ENCODE results near the gene PLEKHA4.
"Not testable (repeated sequence)": the region's sequence is repeated elsewhere in the genome, so short reads cannot be mapped to it uniquely, and the experiment has no call there.

Gene PLEKHA4

DNA sequence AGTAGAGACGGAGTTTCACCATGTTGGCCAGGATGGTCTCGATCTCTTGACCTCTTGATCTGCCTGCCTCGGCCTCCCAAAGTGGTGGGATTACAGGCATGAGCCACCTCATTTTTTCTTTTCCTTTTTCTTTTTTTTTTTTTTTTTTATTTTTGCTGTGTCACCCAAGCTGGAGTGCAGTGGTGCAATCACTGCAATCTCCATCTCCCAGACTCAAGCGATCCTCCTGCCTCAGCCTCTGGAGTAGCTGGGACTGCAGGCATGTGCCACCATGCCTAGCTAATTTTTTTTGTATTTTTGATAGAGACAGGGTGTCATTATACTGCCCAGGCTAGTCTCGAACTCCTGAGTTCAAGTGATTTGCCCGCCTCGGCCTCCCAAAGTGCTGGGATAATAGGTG is 33.9 kb upstream of the PLEKHA4 start:
- WGBS: 94% methylated on average over 7 of the region's 7 CpGs
- not testable (repeated sequence) for H3K9me3 ChIP-seq (ENCODE audit: insufficient read depth, low read depth, low read length); H3K4me3 ChIP-seq (ENCODE audit: low read length); H3K4me1 ChIP-seq (ENCODE audit: insufficient read depth, low read length); H3K27me3 ChIP-seq (ENCODE audit: insufficient read depth, low read length); H3K27ac ChIP-seq (ENCODE audit: low read depth, low read length); H3K9ac ChIP-seq (ENCODE audit: low read depth, low read length)
- peaks cover 32% of the 10 kb centered on the region for H3K36me3 ChIP-seq (ENCODE audit: insufficient read depth, low read length)

DNA sequence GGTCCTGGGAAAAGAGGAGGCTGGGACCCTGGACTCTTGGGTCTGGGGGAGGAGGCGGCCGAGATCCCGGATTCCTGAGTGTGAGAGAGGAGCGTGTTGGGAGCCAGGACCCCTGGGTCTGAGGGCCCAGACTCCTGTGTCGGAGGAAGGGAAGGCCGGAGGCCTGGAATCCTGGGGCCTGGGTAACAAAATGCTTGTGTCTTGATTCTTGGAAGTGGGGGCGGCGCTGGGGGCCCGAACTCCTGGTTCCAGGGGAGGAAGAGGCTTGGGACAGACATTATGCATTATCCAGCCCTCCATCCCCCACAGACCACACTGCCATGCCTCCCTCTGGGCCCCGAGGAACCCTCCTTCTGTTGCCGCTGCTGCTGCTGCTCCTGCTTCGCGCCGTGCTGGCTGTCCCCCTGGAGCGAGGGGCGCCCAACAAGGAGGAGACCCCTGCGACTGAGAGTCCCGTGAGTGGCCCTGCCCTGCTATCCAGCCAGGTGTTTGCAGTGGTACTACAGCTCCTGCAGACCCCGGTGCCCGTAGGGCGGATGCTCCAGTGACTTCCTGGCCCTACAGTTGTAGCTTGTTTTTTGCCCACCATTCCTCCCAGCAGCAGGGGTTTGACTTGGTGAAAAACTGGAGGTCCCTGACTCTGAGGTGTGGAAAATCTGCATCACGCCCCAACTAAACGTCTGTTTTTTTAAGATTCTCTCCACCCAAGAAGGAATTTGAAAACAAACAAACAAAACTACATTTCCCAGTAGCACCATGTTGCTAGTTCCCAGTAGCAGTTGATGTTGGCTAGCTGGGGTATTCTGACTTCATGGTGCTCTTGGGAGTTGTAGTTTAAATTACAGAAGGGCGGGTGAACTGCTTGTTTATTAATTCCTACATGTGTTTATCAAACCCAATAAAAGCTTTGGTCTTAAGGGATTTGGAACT is 32.3 kb upstream of the PLEKHA4 start:
- Histone ChIP-seq H3K9me3 (ENCODE audit: insufficient read depth, low read depth, low read length) (no peaks in the 10 kb centered on the region), H3K27ac (ENCODE audit: low read depth, low read length) (peak overlapping the region; percentile 36; the same call in 1 of the 2 replicates), H3K27me3 (ENCODE audit: insufficient read depth, low read length) (no peaks in the 10 kb centered on the region), H3K4me3 (ENCODE audit: low read length) (peak overlapping the region; percentile 73), H3K9ac (ENCODE audit: low read depth, low read length) (peak overlapping the region; percentile 65), H3K36me3 (ENCODE audit: insufficient read depth, low read length) (peaks cover 22% of the 10 kb centered on the region), H3K4me1 (ENCODE audit: insufficient read depth, low read length) (0 out of 2 replicates have a peak, but pooled peaks cover 4% of the 10 kb centered on the region)
- WGBS: 31% methylated on average over 22 of the region's 24 CpGs

DNA sequence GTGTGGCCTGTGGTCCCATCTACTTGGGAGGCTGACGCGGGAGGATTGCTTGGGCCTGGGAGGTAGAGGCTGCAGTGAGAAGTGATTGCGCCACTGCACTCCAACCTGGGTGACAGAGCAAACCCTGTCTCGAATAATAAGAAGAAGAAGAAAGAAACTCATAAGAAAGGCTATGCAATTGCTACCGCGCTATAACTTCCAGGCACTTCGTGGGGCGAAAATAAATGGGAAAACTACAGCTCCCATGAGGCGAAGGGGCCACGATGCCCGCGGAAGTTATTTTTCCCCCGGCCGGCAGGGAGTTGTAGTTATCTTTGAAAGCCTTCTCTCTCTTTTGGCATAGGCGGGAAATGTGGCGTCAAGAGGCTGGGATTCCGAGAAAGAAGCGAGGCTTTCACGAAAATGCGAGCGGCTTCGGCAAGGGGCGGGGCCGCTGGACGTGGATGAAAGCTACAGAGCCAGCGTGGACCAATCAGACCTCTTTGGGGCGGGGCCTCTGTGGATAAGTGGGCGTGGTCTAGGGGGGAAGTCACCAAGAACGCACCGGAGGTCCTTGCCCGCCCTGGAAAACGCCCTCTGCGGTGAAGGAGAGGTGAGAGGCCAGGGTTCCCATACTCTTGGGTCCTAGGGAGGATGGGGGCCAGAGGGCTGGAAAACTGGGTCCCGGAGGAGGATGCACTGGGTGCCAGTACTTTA is 31.5 kb upstream of the PLEKHA4 start, which contains the start of gene NUCB1:
NUCB1 (plus strand) TSS at position 532 of the 696 bp plus-strand sequence. CDS start 485 bp downstream, outside the sequence.
- peak within 1 kb of the TSS; percentile 73 for H3K4me3 ChIP-seq (ENCODE audit: low read length)
- H3K9ac ChIP-seq (ENCODE audit: low read depth, low read length): peak within 1 kb of the TSS; percentile 65
- no peaks in the 10 kb centered on the region for H3K27me3 ChIP-seq (ENCODE audit: insufficient read depth, low read length)
- 7% methylated on average over 34 of the region's 34 CpGs for WGBS
- H3K27ac ChIP-seq (ENCODE audit: low read depth, low read length): peak within 1 kb of the TSS; percentile 70; the same call in 1 of the 2 replicates
- H3K9me3 ChIP-seq (ENCODE audit: insufficient read depth, low read depth, low read length): no peaks in the 10 kb centered on the region
- H3K4me1 ChIP-seq (ENCODE audit: insufficient read depth, low read length): 0 out of 2 replicates have a peak, but pooled peaks cover 4% of the 10 kb centered on the region
- peaks cover 15% of the 10 kb centered on the region for H3K36me3 ChIP-seq (ENCODE audit: insufficient read depth, low read length)

DNA sequence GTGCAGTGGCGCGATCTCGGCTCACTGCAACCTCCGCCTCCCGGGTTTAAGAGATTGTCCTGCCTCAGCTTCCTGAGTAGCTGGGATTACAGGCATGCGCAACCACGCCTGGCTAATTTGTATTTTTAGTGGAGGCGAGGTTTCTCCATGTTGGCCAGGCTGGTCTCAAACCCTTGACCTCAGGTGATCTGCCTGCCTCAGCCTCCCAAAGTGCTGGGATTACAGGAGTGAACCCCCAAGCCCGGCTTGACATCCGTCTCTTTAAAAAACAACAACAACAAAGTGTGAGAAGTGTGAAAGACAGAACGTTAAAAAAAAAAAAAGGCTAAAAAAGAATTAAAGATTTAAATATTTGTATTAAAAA is 31.0 kb upstream of the PLEKHA4 start:
- H3K27ac ChIP-seq (ENCODE audit: low read depth, low read length); H3K4me1 ChIP-seq (ENCODE audit: insufficient read depth, low read length); H3K9me3 ChIP-seq (ENCODE audit: insufficient read depth, low read depth, low read length); H3K27me3 ChIP-seq (ENCODE audit: insufficient read depth, low read length); H3K9ac ChIP-seq (ENCODE audit: low read depth, low read length): not testable (repeated sequence)
- Histone ChIP-seq H3K36me3 (ENCODE audit: insufficient read depth, low read length) (peaks cover 11% of the 10 kb centered on the region), H3K4me3 (ENCODE audit: low read length) (peak overlapping the region; percentile 73)
- 92% methylated on average over 8 of the region's 11 CpGs for WGBS

DNA sequence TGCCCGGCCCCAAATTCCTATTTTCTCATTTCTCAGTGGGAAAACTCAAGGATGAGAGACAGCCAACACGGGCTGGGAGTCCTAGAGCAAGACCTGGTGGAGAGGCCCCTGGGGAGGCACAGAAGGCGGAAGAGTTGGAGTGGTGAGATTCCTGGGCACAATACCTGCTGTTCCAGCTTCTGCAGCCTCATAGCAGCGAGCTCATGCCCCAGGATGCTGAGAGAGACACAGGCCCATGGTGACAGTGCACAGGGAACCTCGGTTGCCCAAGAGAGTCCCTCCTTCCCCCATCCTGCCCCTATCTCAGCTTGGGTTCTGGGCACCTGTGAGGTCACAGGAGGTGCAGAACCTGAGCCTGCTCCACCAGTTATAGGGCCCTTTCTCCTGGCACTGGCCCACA is 28.8 kb upstream of the PLEKHA4 start:
- 79% methylated on average over 5 of the region's 5 CpGs for WGBS
- Histone ChIP-seq H3K4me1 (ENCODE audit: insufficient read depth, low read length) (0 out of 2 replicates have a peak, but pooled peaks cover 4% of the 10 kb centered on the region), H3K9me3 (ENCODE audit: insufficient read depth, low read depth, low read length) (no peaks in the 10 kb centered on the region), H3K27ac (ENCODE audit: low read depth, low read length) (no peak overlapping the region), H3K9ac (ENCODE audit: low read depth, low read length) (no peak overlapping the region), H3K36me3 (ENCODE audit: insufficient read depth, low read length) (peaks cover 4% of the 10 kb centered on the region; the same call in 1 of the 2 replicates), H3K4me3 (ENCODE audit: low read length) (no peak overlapping the region), H3K27me3 (ENCODE audit: insufficient read depth, low read length) (no peaks in the 10 kb centered on the region)

DNA sequence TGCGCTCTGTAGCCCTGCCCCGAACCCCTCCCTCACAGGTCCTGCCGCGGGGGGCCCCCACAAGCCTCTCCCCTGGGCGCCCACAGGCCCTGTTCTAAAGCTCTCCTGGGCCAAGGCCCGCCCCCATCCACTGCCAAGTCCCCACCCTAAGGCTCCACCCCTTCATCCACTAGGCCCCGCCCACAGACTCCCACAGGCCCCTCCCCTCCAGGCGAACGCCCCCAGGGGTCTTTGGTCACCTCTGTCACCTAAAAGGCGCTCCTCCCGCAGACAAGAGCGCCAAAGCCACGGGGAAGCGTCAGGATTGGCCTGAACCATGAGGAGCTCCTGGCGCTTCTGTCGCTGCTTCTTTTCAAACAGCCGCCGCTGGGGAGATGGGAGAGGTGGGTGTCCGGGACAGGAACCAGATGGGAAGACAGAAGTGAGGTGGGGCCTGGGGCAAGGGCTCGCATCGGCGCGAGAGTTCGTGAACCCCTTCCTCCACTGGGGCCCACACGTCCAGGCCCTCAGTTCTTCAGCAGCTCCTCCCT is 27.8 kb upstream of the PLEKHA4 start:
- 76% methylated on average over 25 of the region's 25 CpGs for WGBS
- Histone ChIP-seq H3K9ac (ENCODE audit: low read depth, low read length) (no peak overlapping the region), H3K4me3 (ENCODE audit: low read length) (no peak overlapping the region), H3K27me3 (ENCODE audit: insufficient read depth, low read length) (no peaks in the 10 kb centered on the region), H3K36me3 (ENCODE audit: insufficient read depth, low read length) (no peaks in the 10 kb centered on the region), H3K9me3 (ENCODE audit: insufficient read depth, low read depth, low read length) (no peaks in the 10 kb centered on the region), H3K27ac (ENCODE audit: low read depth, low read length) (no peak overlapping the region), H3K4me1 (ENCODE audit: insufficient read depth, low read length) (0 out of 2 replicates have a peak, but pooled peaks cover 4% of the 10 kb centered on the region)

DNA sequence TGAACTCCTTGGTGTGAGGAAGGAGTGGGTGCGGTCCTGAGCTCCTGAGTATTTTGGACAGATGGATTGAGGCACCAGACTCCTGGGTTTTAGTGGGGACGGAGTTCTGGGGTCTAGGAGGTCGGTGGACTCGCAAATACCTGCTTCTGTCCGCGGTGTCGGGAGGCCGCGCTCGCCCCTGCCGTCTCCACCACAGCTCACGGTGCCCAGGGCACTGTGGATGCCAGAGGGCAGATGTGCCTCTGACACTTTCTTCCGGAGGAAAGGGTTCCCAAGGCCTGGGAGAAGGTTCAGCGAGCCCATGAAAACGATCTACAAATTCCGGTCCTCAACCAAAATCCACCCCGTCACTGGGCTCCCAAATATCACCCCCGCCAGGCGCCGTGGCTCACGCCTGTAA is 26.8 kb upstream of the PLEKHA4 start:
- Histone ChIP-seq H3K27me3 (ENCODE audit: insufficient read depth, low read length) (no peaks in the 10 kb centered on the region), H3K27ac (ENCODE audit: low read depth, low read length) (no peak overlapping the region), H3K4me1 (ENCODE audit: insufficient read depth, low read length) (no peaks in the 10 kb centered on the region), H3K36me3 (ENCODE audit: insufficient read depth, low read length) (no peaks in the 10 kb centered on the region), H3K4me3 (ENCODE audit: low read length) (no peak overlapping the region), H3K9me3 (ENCODE audit: insufficient read depth, low read depth, low read length) (no peaks in the 10 kb centered on the region), H3K9ac (ENCODE audit: low read depth, low read length) (no peak overlapping the region)
- WGBS: 96% methylated on average over 21 of the region's 21 CpGs

- no peaks in the 10 kb centered on the region for H3K4me1 ChIP-seq (ENCODE audit: insufficient read depth, low read length)
- 86% methylated on average over 3 of the region's 4 CpGs for whole genome bisulfite sequencing
- no peak overlapping the region for H3K4me3 ChIP-seq (ENCODE audit: low read length)
- H3K27ac ChIP-seq (ENCODE audit: low read depth, low read length): no peak overlapping the region
- no peaks in the 10 kb centered on the region for H3K27me3 ChIP-seq (ENCODE audit: insufficient read depth, low read length)
- no peak overlapping the region for H3K9ac ChIP-seq (ENCODE audit: low read depth, low read length)
- H3K36me3 ChIP-seq (ENCODE audit: insufficient read depth, low read length): no peaks in the 10 kb centered on the region
- no peaks in the 10 kb centered on the region for H3K9me3 ChIP-seq (ENCODE audit: insufficient read depth, low read depth, low read length)
These were observed 22.1 kb upstream of the PLEKHA4 start for GRCh38 chr19:48890551-48890950.

DNA sequence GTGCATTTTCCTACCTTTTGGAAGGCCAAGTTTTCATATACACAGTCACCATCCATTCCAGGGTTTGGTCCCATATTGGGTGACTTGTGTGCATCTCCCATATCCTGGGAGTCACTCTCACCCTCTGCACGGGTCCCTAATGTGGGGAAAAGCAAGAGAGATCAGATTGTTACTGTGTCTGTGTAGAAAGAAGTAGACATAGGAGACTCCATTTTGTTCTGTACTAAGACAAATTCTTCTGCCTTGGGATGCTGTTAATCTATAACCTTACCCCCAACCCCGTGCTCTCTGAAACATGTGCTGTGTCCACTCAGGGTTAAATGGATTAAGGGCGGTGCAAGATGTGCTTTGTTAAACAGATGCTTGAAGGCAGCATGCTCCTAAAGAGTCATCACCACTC is 21.1 kb upstream of the PLEKHA4 start:
- H3K27me3 ChIP-seq (ENCODE audit: insufficient read depth, low read length); H3K9ac ChIP-seq (ENCODE audit: low read depth, low read length); H3K27ac ChIP-seq (ENCODE audit: low read depth, low read length); H3K4me3 ChIP-seq (ENCODE audit: low read length); H3K9me3 ChIP-seq (ENCODE audit: insufficient read depth, low read depth, low read length); H3K36me3 ChIP-seq (ENCODE audit: insufficient read depth, low read length); H3K4me1 ChIP-seq (ENCODE audit: insufficient read depth, low read length): not testable (repeated sequence)
- no CpG with 5 or more reads among the region's 3 CpGs for WGBS

GRCh38 chr19:48887861-48888612 is 19.6 kb upstream of the PLEKHA4 start:
- Histone ChIP-seq H3K36me3 (ENCODE audit: insufficient read depth, low read length) (no peaks in the 10 kb centered on the region), H3K4me1 (ENCODE audit: insufficient read depth, low read length) (no peaks in the 10 kb centered on the region; the same call in 1 of the 2 replicates), H3K4me3 (ENCODE audit: low read length) (no peak overlapping the region), H3K27me3 (ENCODE audit: insufficient read depth, low read length) (no peaks in the 10 kb centered on the region), H3K27ac (ENCODE audit: low read depth, low read length) (no peak overlapping the region), H3K9ac (ENCODE audit: low read depth, low read length) (no peak overlapping the region), H3K9me3 (ENCODE audit: insufficient read depth, low read depth, low read length) (no peaks in the 10 kb centered on the region)
- 91% methylated on average over 21 of the region's 21 CpGs for WGBS

Measured in HUES64 (cell line).